Measurements from ENCODE around the gene IL19.
"Not testable (repeated sequence)": the region's sequence is repeated elsewhere in the genome, so short reads cannot be mapped to it uniquely, and the experiment has no call there.

The IL19 gene

DNA sequence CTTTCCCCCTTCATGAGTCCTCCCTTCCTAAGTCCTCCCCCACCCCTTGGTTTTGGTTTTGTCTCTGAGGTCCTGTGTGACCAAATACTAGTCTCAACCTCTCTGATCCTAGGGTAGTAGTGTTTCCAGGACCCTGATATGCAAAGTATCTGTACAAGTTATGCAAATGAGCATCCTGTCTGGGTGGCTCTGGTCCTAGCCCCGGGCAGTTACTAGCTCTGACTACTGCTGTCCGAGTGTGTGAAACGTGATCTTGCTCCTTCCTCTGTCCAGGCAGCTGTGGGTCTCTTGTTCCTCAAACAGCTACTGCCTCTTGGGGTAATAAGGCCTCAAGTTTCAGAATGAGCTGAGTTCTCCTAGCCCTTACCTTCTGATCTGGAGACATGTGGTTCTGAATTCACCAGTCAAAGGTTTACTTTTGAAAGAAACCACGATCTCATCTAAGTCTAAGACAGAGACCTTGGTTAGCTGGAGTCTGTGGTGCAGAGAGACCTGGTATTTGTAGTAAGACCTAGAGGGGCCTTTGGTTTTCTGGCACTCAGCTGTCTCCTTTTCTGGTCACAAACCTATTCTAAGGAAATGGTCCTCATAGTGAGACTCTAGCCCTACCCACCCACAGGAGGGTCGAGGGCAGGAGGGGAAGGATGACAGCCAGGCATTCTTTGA lies 31.0 kb upstream of the IL19 start:
- FAIRE-seq (peak; percentile 100), DNase-seq (ENCODE audit: insufficient read length, low spot score) (peak; percentile 79)

DNA sequence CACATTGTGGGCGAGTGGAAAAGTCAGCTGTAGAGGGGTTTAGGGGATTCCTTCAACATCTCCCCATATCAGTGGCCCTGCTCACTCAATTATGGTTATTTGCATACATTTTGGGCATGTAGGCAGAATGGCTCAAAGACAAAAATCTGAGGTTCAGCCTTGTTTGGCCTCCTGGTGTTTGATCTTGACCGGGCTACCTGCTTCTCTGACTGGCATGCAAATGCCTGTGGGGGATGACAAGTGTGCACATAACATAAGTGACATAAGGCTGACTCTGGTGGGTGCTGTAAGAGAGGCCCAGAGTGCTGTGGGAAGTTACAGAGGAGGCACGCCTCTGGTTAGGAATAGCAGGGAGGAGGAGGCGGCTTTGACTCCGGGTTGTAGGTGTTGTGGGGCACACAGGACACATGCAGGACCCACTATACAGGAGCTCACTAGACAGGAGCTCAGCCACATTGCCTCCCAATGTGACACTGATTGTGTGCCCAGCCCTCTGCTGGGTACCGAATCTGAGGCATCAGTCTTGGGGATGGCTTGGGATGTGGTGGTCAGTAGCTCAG lies 29.4 kb upstream of the IL19 start:
- DNase-seq (ENCODE audit: insufficient read length, low spot score) (no peak), FAIRE-seq (peak; percentile 11)

DNA sequence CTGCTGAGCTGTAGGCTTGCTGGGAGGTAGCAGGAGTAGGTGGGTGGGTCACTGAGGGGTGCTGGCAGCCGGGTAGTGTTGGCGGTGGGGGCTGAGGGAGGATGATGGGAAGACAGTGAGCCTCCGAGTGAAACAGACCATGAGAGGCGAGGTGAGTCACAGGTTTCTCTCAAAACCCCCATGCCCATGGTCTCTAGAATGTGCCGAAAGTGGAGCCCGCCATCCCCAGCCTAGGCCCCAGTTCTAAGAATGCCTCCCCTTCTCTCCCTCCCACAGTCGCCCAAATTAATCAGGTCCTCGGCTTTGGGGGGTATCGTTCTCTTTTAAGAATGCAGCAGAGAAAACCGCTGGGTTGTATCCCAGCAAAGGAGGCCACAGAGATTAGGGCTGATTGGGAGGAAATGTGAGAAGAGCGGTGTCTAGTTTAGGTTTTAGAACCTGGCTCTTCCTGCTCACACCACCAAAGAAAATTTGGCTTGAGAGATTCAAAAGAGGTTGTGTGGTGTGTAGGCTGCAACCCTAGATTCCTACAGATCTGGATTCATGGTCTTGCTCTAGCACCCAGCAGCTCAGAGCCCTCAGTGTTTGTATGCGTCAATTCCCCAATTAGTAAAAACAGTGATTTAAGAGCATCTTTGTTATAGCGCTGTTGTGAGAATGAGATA lies 27.7 kb upstream of the IL19 start:
- FAIRE-seq (peak; percentile 69), DNase-seq (ENCODE audit: insufficient read length, low spot score) (no peak)

DNA sequence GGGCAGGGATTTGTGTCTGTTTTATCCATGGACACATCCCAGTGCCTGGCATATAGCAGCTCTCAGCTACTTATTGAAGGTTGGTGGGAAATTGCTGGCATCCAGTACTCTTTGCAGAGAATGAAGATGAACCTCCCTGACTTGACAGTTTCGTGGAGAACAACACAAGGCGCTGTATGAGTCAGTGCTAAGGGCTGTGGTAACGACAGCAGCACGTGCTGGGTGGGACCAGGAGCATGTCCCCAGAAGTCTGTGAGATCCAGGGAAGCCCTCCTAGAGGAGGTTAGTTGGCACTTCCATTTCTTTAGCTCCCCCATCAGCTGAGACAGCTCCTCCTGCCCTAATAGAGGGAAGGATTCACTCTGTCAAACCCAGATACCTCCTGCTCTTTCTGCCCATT lies 25.9 kb upstream of the IL19 start:
- peak; percentile 18 for FAIRE-seq
- DNase-seq (ENCODE audit: insufficient read length, low spot score), result no peak

DNA sequence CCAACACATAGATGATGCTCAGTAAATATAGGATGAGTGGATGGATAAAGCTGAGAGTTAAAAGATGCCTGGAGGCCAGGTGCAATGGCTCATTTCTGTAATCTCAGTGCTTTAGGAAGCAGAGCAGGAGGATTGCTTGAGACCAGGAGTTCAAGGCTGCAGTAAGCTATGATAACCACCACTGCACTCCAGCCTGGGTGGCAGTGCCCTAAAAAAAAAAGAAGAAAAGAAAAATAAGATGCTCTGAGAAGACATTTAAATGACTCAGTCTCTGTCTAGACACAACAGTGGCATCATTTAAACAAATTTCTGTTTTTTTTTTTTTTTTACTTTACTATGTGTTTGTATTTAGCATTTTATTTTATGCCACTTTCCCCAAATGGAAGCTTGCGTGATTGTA lies 25.3 kb upstream of the IL19 start:
- FAIRE-seq (no peak), DNase-seq (ENCODE audit: insufficient read length, low spot score) (no peak)

DNA sequence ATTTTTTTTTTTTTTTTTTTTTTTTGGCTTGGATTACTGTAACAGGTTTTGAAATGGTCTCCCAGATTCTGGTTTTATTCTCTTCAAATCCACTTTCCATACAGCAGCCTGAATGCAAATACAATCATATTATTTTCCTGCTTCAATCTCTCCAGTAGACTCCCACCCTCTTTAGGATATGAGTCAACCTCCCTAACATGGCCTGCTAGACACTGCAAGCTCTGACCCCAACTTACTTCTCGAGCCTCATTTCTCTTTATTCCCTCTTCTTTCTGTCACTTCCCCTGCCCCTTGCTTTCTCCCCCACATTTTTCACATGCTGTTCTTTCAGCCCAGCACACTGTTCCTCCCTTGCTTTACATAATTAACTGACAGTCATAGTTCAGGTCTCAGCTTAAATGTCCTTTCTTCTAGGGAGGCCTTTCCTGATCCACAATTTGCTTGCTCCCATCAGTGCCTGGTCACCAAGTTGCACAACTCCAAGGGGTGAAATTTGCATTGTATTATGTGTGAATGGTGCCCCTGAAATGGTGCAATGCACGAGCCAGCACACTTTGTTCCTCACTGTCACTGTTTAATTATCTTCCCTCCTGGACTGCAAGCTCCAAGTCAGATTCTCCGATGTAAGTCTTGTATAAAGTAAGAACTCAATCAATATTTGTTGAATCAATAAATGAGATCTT lies 22.1 kb upstream of the IL19 start:
- DNase-seq (ENCODE audit: insufficient read length, low spot score), result no peak
- no peak for FAIRE-seq

DNA sequence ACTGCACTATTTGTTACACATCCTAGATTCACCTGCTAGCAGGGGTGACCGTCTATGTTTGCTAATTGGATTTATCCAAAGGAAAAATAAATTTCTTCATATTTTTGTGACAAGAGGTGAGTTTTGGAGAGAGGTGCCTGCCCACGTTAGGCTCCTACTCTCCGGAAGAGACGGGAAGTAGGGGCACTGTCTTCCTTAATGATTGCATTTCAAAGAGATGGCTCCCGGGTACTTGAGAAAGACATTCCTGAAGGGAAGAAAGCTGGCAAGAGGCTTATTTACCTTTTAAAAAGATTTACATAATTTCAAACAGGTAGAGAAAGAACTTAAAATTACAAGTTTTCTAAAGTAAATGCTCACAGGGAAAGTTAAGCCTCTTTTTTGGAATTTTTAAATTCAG lies 18.7 kb upstream of the IL19 start:
- FAIRE-seq, result no peak
- no peak for DNase-seq (ENCODE audit: insufficient read length, low spot score)

DNA sequence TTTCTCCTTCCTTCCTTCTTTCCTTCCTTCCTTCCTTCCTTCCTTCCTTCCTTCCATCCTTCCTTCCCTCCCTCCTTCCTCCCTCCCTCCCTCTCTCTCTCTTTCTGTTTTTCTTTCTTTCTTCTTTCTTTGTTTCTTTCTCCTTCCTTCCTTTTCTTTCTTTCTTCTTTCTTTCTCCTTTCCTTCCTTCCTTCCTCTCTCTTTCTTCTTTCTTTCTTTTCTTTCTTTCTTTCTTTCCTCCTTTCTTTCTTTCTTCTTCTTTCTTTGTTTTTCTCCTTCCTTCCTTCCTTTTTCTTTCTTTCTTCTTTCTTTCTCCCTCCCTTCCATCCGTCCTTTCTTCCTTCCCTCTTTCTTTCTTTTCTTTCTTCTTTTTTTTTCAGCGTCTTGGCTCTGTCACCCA lies 18.1 kb upstream of the IL19 start:
- no peak for FAIRE-seq

DNA sequence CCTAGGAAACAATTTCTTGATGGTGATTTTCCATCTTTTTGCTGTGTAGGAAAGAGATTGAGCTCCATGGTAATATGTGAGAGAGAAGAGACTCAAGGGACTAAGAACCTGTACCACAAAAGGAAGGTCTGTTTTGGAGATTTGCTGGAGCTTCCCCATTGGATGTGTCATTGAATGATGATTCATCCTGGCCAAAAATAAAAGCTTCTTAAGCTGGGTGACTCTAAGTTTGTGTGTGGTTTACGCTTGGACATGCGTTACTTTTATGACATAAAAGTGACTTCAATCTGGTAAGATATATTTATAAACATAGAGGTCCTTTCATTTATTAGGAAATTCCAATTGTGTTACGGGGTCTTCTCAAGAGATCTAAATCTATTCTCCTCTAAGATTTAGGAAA lies 17.4 kb upstream of the IL19 start:
- no peak for FAIRE-seq
- DNase-seq (ENCODE audit: insufficient read length, low spot score), result no peak

More for the DNA sequence above, 18.1 kb upstream of the IL19 start:
- DNase-seq (ENCODE audit: insufficient read length, low spot score), result no peak

DNA sequence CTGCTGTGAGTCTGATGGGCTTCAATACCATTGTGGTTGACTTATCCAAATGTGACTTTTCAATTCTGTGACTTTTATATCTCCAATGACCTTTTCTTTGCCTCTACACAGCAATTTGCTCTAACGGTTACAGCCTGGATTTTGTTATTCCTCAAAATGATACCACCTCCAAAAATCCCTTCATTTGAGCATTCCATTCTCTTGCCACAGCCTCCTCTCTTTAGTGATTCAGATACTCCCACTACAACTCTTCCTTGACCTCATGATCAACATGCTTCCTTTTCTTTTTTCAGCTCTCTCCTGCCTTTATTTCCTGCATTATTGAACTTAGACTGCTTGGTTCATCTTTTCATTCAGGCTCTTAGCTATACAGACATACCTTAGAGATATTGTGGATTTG lies 16.6 kb upstream of the IL19 start:
- FAIRE-seq (no peak), DNase-seq (ENCODE audit: insufficient read length, low spot score) (no peak)

DNA sequence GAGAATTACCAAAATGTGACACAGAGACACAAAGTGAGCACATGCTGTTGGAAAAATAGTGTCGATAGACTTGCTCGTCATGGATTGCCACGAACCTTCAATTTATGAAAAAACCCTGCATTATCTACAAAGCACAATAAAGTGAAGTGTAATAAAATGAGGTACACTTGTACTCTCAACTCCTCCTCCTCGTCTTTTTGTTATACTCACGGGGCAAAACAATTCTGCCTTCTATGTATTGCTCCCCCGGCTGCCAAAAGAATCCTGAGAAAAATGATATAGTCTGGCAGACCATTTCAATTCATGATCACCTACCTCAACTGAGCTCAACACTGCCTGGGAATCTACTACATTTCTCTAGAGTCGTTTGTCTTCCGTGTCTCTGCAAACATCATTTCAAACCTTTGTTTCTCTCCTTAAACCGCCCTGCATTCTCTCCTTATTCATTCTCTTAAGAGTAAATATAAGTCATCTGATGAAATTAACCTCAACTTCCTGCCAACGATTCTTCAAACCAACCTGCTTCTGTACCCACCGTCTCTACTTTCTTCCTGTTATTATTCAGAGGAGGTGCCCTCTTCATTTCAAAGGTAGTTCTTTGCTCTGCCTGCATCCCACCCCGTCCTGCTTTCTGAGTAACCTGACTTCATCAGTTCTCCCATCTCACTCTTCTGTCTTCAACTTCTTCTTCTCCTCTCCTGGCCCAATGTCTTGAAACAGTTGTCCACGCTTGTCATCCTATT lies 12.9 kb upstream of the IL19 start:
- FAIRE-seq, result no peak

DNA sequence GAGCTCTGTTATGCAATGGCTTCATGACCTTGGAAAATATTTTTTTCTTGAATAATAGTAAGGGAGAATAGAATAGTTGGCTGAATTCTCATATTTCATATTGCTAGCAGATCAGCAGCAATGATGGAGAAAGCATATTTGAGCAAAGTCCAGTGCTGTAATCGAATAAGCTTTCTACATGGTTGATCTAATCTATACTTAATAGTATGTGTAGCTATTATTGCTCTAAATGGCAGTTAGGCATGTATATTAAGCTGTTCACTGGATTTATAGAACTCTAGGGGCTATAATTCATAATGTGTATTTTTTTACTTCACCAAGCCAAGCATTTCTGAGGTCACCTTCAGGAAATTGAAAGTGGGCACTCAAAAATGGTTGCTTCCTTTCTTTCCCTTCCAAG lies 10.0 kb upstream of the IL19 start:
- FAIRE-seq (no peak), DNase-seq (ENCODE audit: insufficient read length, low spot score) (no peak)

More for the DNA sequence above, 12.9 kb upstream of the IL19 start:
- DNase-seq (ENCODE audit: insufficient read length, low spot score), result no peak

DNA sequence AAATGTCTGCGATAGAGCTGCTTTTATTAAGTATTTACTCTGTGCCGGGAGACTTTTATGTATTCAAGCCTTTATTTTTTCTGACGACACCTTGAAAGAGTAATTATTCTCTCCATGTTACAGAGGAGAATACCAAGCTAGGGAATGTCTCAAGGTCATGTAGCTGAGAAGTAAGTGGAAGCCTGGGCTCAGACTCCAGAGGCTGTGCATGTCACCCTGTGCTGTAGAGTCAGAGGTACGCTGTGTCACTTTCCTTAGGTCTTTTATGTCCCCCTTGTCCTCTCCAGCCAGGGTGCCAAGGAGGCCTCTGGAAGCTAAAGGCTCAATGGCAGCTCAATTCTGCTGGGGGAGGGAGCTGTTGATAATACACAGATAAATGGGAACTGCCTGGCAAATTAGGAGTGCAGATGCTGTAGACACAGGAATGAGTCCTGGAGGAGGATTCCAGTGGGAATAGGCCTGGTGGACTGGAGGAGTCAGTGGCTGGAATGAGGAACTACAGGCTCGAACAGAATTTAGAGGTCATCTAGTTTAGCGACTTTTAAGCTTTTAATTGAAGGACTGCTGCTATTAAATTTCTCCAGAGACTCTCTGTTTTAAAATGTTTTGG lies 9.3 kb upstream of the IL19 start:
- no peak for DNase-seq (ENCODE audit: insufficient read length, low spot score)
- no peak for FAIRE-seq

DNA sequence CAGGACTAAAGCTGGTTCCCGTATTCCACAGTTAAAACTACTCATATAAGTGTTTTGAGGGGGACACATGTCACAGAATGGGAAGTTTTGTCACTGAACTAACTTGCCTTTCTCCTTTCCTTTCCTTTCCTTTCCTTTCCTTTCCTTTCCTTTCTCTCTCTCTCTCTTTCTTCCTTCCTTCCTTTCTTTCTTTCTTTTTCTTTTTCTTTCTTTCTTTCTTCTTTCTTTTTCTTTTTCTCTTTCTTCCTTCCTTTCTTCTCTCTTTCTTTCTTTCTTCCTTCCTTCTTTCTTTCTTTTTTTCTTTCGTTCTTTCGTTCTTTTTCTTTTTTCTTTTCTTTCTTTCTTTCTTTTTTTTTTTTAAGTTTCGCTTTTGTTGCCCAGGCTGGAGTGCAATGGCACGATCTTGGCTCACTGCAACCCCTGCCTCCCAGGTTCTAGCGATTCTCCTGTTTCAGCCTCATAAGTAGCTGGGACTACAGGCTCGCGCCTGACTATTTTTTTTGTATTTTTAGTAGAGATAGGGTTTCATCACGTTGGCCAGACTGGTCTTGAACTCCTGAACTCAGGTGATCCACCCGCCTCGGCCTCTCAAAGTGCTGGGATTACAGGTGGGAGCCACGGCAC lies 7.7 kb upstream of the IL19 start:
- DNase-seq (ENCODE audit: insufficient read length, low spot score); FAIRE-seq: not testable (repeated sequence)

DNA sequence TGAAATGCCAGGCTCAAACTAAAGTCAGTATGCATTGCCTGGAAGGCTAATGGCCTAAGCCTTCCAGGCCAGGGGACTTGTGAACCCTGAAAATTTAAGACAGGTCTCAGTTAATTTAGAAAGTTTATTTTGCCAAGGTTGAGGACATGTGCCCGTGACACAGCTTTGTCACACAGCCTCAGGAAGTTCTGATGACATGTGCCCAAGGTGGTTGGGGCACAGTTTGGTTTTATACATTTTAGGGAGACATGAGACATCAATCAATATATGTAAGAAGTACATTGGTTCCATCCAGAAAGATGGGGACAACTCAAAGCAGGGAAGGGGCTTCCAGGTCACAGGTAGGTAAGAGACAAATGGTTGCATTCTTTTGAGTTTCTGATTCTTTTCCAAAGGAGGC lies 4.8 kb upstream of the IL19 start:
- not testable (repeated sequence) for DNase-seq (ENCODE audit: insufficient read length, low spot score); FAIRE-seq

DNA sequence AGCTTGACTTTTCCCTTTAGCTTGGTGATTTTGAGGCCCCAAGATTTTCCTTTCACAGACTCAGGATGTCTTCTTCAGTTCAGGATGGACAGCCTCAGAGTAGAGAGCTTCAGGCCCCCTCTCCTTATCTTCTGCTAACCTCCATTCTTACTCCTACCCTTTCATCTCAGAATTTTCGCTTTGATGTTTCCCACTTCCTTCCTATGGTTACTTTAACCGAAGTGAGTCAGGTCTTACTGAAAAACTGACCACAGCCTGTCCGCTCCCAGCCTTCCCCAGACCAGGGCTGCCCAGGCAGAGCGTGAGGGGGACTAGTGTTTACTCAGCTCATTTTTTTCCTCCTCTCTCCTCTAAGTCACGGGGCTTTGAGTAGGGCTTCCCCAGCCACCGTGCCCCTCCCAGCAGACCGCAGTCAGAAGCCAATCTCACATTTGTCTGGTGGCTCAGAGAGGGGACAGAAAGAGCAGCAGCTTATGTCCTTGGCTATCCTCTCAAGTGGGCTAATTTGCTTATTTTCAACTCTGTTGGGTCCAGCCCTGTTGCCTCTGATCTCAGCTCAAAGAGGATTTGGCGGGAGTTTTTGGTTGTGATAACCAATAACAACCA lies 4.2 kb upstream of the IL19 start:
- peak; percentile 94 for FAIRE-seq

DNA sequence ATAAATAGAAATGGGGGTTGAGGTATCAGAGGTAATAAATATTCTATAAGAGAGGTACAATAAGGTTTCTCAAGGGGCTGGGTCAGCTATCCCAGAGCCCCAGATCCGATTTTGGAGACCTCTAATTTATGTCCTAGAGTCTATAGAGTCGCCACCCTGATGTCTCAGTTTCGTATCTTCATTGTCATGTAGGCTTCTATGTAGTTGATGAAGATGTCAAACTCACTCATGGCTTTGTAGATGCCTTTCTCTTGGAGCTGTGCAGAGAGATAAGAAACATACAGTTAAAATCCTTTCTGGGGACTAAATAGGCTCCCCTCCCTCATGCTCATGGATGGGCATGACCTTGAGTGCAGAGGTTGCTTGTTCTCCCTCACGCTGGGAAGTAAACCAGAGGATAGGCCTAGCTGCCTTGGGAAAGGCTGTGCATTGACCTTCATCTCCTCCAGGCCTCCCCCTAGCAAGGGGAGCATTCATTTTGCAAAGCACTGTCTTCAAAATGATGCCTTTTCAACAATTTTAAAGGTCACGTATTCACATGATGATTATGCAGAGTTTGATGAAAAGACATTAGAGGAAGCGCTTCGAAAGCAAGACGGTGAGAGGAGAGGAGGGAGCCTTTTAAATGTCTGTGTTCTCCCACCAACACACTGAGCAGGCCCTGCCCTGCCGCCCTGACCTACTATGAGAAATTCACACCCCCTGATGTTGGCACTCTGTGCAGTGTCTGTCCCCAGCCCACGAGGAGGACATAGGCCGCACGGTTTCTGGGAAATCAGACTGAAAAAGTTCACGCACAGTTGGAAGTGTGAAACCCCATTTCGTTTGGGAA lies 1.9 kb upstream of the IL19 start:
- FAIRE-seq, result no peak
- DNase-seq (ENCODE audit: insufficient read length, low spot score), result no peak

More for the DNA sequence above, 4.2 kb upstream of the IL19 start:
- no peak for DNase-seq (ENCODE audit: insufficient read length, low spot score)

DNA sequence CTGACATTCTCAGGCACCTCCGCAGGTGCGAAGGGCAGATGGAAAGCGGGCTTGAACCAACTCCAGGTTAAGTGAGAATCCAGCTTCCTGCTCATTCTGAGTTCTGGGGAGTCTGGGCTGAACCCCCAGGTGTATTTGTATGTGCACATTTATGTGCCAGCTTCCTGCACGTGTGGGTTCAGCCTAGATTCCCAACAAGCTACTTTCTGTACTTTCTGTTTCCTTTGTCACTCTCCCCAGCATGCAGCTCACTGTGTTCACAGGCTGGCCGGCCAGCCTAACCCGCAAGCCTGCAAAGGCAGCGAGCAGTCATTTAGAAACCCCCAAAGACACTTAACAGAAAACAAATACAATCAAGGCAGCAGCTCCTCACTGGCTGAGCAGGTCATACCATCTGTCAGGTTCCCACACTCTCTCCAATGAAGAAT lies 1.3 kb upstream of the IL19 start:
- FAIRE-seq (peak; percentile 95), DNase-seq (ENCODE audit: insufficient read length, low spot score) (peak; percentile 46)

DNA sequence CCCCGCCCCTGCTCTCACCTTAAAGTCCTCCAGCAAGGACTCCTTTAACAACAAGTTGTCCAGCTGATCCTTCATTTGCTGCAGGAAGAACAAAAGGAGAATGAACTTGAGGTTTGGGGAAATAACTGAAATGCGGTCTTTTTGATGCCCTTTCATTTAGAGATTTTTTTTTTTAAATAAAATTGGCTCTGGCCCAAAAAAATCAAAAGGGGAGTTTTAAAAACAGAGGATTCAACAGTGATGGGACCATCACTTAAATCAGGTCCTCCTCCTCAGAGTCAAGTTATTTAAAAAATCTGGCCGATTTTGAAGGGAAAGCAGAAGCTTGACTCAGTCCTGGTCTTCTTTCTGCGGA lies 742 bp downstream of the IL19 start:
- DNase-seq (ENCODE audit: insufficient read length, low spot score), result no peak
- no peak for FAIRE-seq

All from GM19239 (cell line).